Right hindlimb (tissue), 1 donor: ENCODE measurements around the gene HCK.

Experiments
- DNase-seq: peaks from one replicate; pipeline ENCODE4 v3.0.0-alpha.2; 2018

HCK gene

GRCh38 chr20:32063695-32064094 is 11.7 kb downstream of the HCK start:
- DNase-seq: no peak

DNA sequence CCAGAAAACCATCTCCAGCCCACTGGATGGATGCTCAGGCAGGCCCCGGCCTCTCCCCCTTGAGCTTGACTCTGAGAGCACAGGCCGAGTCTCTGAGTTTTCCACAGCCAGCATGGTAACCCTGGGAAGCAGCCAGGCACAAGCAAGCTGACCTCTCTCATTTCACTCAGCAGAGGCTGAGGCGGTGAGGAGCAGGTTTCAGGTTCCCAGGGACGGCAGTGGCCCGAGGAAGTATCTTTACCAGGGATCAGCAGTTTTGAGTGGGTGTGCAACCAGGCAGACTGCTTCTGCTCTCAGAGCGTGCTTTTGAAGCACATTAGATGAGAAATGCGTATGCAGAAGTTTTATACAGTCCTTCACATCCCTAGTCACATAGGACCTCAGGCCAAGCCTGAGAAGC is 12.6 kb downstream of the HCK start:
- DNase-seq: no peak

DNA sequence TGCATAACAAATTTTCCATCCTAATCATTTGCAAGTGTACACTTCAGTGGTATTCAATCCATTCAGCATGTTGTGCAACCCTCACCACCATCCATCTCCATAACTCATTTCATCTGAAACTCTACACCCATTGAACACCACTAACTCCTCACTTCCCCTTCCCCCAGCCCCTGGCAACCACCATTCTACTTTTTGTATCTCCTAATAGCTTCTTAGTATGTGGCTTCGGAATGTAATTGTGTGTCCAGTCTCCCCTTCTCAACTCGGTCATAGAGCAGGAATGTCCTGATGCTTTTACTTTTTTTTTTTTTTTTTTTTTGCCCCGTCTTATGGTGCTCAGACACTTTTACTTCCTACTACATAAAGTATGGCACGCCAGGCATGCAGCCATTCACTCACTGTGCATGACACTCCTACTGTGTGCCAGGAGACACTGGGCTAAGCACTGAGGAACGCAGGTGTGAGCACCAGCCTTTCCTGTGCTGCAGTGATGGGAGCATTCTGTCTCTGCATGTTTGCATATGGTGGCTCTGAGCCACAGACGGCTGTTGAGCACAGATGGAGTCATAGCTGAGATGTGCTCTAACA is 15.3 kb downstream of the HCK start:
- DNase-seq: no peak

- DNase-seq: no peak
These were observed 16.1 kb downstream of the HCK start for GRCh38 chr20:32068174-32068573.

DNA sequence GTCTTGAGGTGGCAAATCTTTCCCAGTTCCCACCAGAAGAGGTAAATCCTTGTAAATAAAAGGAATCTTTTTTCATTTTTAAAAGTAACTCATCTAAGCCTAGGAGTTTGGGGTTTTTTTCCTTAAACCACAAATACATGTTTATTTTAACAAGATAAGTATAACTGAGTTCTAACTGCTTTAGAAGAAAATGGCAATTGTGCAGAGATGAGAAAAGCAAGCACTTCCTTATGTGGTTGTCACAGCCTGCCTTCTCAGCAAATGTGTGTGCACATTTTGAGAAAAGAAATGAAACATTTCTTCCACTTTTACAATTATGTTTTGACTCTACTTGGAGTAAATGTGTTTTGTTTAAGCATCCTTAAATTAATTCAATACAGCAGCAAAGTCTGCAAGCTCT is 17.7 kb downstream of the HCK start:
- DNase-seq: no peak

DNA sequence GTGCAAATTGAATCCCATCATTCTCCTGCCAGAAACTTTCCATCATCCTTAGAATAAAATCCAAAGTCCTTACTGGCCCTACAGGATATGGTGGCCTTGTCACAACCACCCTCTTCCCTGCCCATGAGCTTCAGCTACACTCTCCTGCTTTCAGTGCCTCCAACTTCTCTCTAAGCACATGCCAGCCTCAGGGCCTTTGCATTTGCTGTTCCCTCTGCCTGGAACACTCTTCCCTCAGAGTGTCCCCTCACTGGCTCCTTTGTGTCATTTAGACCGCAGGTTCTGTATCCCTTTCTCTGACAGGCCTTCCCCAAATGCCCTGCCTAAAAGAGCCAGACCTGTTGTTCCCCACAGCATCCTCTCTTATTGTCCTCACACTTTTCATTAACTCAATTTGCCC is 18.2 kb downstream of the HCK start:
- no peak for DNase-seq

GRCh38 chr20:32070690-32071213 is 18.7 kb downstream of the HCK start:
- DNase-seq: no peak

DNA sequence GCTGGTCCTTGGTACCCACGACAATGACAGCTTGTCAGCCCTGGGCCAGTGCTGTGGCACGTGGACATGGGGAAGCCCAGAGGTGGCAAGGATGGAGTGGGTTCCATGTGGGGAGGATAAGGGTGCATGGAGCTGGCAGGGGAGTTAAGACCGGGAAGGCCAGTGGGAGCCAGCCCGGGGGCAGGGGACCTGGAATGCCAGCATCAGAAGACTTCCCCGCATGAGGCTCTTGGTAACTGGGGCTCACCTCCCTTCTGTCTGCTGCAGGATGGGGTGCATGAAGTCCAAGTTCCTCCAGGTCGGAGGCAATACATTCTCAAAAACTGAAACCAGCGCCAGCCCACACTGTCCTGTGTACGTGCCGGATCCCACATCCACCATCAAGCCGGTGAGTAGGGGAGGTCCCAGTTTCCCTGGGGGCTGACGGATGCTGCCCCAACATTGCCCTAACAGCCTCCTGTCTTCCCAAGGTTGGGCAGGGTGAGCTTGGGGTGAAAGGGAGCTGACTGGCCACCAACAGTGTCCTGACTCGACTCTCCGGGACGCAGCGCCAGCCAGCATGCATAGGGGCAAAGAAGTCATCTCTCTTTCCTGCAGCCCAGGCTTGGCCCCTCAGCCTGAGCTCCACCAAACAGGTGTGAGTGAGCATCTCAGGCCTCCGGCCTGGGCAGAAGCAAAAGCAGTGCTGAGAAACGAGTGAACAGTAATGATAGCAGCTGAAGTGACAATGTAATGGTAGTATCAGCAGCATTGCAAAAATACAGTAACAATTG is 19.5 kb downstream of the HCK start:
- DNase-seq: no peak

GRCh38 chr20:32072168-32072750 is 20.2 kb downstream of the HCK start:
- no peak for DNase-seq

- DNase-seq: no peak
These were observed 23.5 kb downstream of the HCK start for GRCh38 chr20:32075534-32075933.

GRCh38 chr20:32077190-32077589 is 25.1 kb downstream of the HCK start:
- no peak for DNase-seq

DNA sequence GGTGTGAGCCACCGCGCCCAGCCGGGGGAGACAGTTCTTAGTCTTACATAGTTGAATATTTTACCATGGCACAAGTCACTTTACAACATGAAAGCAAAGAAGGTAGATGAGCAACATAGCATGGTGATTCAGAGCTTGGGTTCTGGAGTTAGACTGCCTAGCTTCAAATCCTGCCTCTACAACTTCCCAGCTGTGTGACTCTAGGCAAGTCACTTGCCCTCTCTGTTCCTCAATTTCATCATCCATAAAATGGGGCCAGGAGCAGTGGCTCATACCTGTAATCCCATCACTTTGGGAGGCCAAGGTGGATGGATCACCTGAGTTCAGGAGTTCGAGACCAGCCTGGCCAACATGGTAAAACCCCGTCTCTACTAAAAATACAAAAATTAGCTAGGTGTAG is 26.3 kb downstream of the HCK start:
- DNase-seq: no peak

- no peak for DNase-seq
These were observed 26.7 kb downstream of the HCK start for GRCh38 chr20:32078791-32079190.

GRCh38 chr20:32079655-32080109 is 27.6 kb downstream of the HCK start:
- no peak for DNase-seq

- no peak for DNase-seq
These were observed 28.7 kb downstream of the HCK start for GRCh38 chr20:32080783-32081182.

GRCh38 chr20:32083469-32083868 is 31.4 kb downstream of the HCK start:
- no peak for DNase-seq

DNA sequence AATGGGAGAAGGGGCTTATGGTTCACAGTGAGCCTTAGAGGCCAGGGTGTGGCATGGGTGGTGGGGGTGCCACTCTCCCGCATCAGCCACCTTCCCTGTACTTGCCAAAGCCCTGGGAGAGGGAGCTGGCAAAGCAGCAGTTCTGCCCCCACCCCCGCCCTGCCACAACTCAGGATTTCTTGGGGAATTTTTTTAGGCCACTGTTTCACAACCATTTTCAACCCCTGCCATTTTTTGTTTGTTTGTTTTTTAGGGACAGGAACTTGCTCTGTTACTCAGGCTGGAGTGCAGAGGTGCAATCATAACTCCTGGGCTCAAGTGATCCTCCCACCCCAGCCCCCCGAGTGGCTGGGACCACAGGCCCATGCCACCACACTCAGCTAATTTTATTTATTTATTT is 35.0 kb downstream of the HCK start:
- no peak for DNase-seq

- no peak for DNase-seq
These were observed 36.7 kb downstream of the HCK start for GRCh38 chr20:32088759-32089158.

- DNase-seq: no peak
These were observed 37.8 kb downstream of the HCK start for GRCh38 chr20:32089637-32090362.

DNA sequence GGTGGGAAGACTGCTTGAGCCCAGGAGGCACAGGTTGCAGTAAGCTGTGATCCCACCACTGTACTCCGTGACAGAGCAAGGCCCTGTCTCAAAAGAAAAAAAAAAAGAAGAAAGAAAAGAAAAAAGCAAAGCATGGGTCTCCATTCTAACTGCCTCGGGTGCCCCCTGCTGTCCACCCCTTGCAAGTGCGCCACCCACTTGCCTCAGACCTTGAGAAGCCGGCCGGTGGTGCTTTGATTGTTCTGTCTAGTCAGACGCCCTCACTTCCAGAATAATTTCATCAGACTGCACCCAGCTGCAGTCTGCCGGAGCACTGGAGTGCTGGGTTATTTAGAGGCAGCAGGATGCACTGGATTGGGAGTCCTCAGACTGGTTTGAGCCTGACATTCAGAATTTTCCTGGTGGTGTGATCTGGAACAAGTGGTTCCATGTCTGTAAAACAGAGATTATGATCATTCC is 39.9 kb downstream of the HCK start:
- DNase-seq: peak; percentile 72

GRCh38 chr20:32098786-32099185 is 46.7 kb downstream of the HCK start:
- DNase-seq: no peak

- no peak for DNase-seq
These were observed 56.9 kb downstream of the HCK start for GRCh38 chr20:32108814-32109391.
